IPS DF 6.9 (cell line): ENCODE results near the gene MAP6.
A peak's percentile ranks its signal among the peaks of the same experiment; 100 is the strongest.

Experiments used
- DNase-seq: peaks from one replicate; pipeline ENCODE4 v3.0.0-alpha.2; 2013; ENCODE audit warnings: low read depth, low spot score
- H3K27ac ChIP-seq: one replicate; pipeline ENCODE4 v1.5.1; 2013; ENCODE audit warnings: low read length, control low read depth
- H3K27me3 ChIP-seq: 2 replicates; pipeline ENCODE4 v1.6.1; 2013; ENCODE audit warnings: mild to moderate bottlenecking, low read length; ENCODE audit not compliant: control insufficient read depth, insufficient read depth
- H3K36me3 ChIP-seq: 2 replicates; pipeline ENCODE4 v1.6.1; 2013; ENCODE audit warnings: low read length; ENCODE audit not compliant: control insufficient read depth, insufficient read depth
- H3K4me1 ChIP-seq: 2 replicates; pipeline ENCODE4 v1.6.1; 2013; ENCODE audit warnings: low read length; ENCODE audit not compliant: control insufficient read depth, insufficient read depth
- H3K4me3 ChIP-seq: 2 replicates; pipeline ENCODE4 v1.5.1; 2013; ENCODE audit warnings: mild to moderate bottlenecking, low read length
- H3K9me3 ChIP-seq: 2 replicates; pipeline ENCODE4 v1.6.1; 2013; ENCODE audit warnings: low read length, inconsistent platforms; ENCODE audit not compliant: control insufficient read depth, insufficient read depth
- WGBS: extraction: QIAGEN DNeasy Blood & Tissue Kit; methylation state at CpG from one replicate; pipeline ENCODE4 v1.1.7; 2013; ENCODE audit warnings: mixed read lengths, missing lambda C conversion rate; ENCODE audit not compliant: insufficient read length, insufficient coverage; 5-methylcytosine and 5-hydroxymethylcytosine counted together

MAP6 gene

DNA sequence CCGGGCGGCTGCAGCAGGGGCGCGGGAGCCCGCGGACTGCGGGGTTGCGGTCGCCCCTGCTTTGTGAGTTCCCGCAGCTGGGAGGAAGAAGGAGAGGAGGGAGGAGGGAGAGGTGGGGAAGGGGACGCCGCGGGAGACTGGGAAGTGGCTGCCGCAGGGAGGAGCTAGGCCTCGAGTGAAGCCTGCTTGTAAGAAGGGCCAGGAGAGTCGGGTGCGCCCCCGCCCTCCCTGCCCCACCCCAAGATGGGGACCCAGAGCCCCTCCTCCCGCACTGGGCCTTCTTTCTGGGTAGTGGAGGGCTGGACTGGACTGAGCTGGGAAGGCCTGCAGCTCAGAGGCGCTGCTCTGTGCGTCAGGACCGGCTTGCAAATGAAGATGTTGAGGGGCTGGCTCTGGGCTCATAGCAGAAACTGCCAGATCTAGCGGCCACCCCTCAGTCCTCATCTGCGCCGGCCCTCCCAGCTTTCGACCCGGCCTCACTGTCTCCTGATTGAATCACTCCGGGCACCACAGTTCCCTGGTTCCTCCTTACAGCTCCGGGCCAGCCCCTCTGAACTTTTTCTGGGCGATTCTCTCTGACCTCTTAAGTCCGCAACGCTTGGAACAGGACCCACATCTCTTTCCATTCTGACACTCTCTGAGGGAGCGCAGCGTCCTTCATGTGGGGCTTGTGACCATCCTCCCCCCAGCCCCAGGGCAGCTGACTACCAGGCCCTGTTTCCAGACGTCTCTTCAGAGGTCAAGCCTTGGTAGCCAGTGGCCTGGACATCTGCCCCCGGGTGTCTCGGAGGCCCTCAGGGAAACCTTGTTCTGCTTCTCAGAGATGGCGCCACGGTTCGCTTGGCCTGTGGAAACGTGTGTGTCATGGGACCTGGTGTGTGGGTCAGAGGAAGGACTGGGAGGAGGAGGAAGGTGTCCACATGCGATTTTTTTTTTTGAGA is 84.8 kb downstream of the MAP6 start:
- no peaks in the 10 kb centered on the region for H3K36me3 ChIP-seq
- no peak for DNase-seq
- H3K27ac ChIP-seq = no peak overlapping the region
- no CpG with 5 or more reads among the region's 42 CpGs for WGBS
- H3K9me3 ChIP-seq = no peaks in the 10 kb centered on the region
- no peaks in the 10 kb centered on the region for H3K27me3 ChIP-seq
- H3K4me3 ChIP-seq = peak overlapping the region; percentile 60; the same call in 1 of the 2 replicates
- H3K4me1 ChIP-seq = peaks cover 2% of the 10 kb centered on the region; the same call in 1 of the 2 replicates

- no peak for DNase-seq
- WGBS = no CpG with 5 or more reads among the region's 68 CpGs
- Histone ChIP-seq H3K9me3 (no peaks in the 10 kb centered on the region), H3K36me3 (no peaks in the 10 kb centered on the region), H3K27ac (no peak overlapping the region), H3K4me1 (peaks cover 2% of the 10 kb centered on the region; the same call in 1 of the 2 replicates), H3K27me3 (no peaks in the 10 kb centered on the region), H3K4me3 (peak overlapping the region; percentile 60; the same call in 1 of the 2 replicates)
Observed at GRCh38 chr11:75582895-75583717, 85.7 kb downstream of the MAP6 start.

DNA sequence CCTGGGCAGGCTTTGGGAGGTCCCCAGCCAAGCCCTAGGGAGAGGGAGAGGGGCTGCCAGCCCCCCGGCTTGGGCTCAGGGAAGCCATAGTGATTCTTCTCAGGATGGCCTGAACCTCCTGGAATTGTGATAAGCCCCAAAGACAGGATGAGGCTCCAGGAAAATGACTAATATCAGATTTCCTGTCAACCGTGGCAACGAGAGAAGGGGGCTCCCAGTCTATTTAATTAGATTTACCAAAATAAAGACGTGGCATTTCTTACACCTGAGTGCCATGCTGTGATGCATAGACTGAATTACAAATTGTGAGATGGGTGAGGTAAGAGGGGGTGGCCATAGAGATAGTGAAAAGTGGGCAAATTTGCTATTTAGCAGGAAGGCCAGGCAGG is 86.3 kb downstream of the MAP6 start:
- DNase-seq = no peak
- WGBS = no CpG with 5 or more reads among the region's 4 CpGs
- Histone ChIP-seq H3K4me1 (peaks cover 2% of the 10 kb centered on the region; the same call in 1 of the 2 replicates), H3K27ac (no peak overlapping the region), H3K4me3 (peak overlapping the region; percentile 60; the same call in 1 of the 2 replicates), H3K9me3 (no peaks in the 10 kb centered on the region), H3K36me3 (no peaks in the 10 kb centered on the region), H3K27me3 (no peaks in the 10 kb centered on the region)

DNA sequence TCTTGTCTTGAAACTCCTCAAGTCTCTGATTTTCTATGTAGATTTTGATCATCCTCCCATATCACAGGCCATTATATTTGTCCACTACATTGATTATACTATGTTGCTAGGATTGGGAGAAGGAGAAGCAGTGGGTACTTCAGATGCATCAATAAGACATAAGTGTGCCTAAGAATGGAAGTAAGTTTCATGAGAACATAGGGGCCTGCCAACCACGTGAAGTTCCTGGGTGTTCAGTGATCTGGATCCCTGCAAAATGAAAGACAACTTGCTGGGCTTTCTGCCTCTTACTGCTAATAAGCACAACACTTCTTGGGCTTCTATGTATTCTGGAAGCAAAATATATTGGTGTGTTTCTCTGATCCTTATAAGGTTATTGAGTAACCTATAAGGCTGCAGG is 89.0 kb downstream of the MAP6 start:
- Histone ChIP-seq H3K27ac (no peak overlapping the region), H3K27me3 (no peaks in the 10 kb centered on the region)

DNA sequence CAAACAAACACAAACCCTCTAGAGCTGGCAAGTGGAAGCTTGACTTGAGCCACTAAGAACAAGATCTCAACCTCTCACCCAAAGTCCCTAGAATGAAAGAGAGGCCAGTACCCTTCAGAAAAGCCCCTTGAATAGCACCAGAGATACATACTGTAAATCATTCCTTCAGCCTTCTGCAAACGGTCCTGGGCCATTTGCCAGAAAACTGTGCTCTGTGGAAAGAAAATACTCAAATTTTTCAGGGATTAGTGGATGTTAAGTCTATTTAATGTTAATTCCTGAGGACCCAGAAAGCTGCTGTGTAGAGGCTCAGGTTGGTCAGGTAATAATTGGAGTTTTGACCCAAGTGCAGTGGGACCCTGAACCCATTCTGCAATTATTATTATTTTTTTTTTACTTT is 89.9 kb downstream of the MAP6 start:
- Histone ChIP-seq H3K4me1 (peaks cover 2% of the 10 kb centered on the region), H3K9me3 (no peaks in the 10 kb centered on the region), H3K4me3 (no peak overlapping the region), H3K36me3 (no peaks in the 10 kb centered on the region; the same call in 1 of the 2 replicates), H3K27ac (no peak overlapping the region), H3K27me3 (no peaks in the 10 kb centered on the region)
- DNase-seq = no peak
- no CpG with 5 or more reads among the region's 1 CpG for WGBS

More for the DNA sequence above, 89.0 kb downstream of the MAP6 start:
- Histone ChIP-seq H3K4me1 (peaks cover 3% of the 10 kb centered on the region), H3K36me3 (no peaks in the 10 kb centered on the region), H3K9me3 (no peaks in the 10 kb centered on the region), H3K4me3 (no peak overlapping the region)
- WGBS = no CpG with 5 or more reads among the region's 1 CpG
- no peak for DNase-seq

GRCh38 chr11:75577207-75577606 is 91.6 kb downstream of the MAP6 start:
- Histone ChIP-seq H3K27ac (no peak overlapping the region), H3K9me3 (no peaks in the 10 kb centered on the region), H3K27me3 (no peaks in the 10 kb centered on the region), H3K4me1 (peaks cover 2% of the 10 kb centered on the region), H3K4me3 (no peak overlapping the region), H3K36me3 (peaks cover 14% of the 10 kb centered on the region)
- no peak for DNase-seq
- no CpG with 5 or more reads among the region's 10 CpGs for WGBS

- Histone ChIP-seq H3K36me3 (peaks cover 21% of the 10 kb centered on the region), H3K4me1 (peaks cover 2% of the 10 kb centered on the region), H3K27me3 (no peaks in the 10 kb centered on the region), H3K4me3 (no peak overlapping the region), H3K9me3 (no peaks in the 10 kb centered on the region), H3K27ac (no peak overlapping the region)
- no CpG with 5 or more reads among the region's 8 CpGs for WGBS
- DNase-seq = no peak
Observed at GRCh38 chr11:75576499-75576918, 92.3 kb downstream of the MAP6 start.

DNA sequence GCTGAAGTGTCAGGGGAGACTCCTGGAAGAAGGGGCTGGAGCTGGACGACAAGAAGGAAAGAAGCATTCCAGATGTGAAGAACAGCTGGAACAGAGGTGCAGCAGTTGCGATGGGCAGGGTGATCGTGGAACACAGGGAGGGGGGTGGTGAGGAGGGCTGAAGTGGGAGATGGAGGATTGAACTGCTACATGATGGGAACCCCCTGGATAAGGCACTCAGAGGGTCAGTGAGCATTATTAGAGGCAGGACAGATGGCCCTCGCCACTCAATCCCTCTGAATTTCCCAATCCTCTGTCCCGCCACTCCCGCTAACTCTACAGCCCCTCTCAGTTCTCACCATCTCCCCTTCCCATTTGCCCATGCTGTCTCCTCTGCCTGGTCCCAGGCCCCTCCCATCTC is 92.8 kb downstream of the MAP6 start:
- no CpG with 5 or more reads among the region's 6 CpGs for WGBS
- H3K4me3 ChIP-seq = no peak overlapping the region
- peaks cover 2% of the 10 kb centered on the region for H3K4me1 ChIP-seq
- no peaks in the 10 kb centered on the region for H3K9me3 ChIP-seq
- H3K27ac ChIP-seq = no peak overlapping the region
- no peak for DNase-seq
- H3K27me3 ChIP-seq = no peaks in the 10 kb centered on the region
- peaks cover 26% of the 10 kb centered on the region for H3K36me3 ChIP-seq

- no peak overlapping the region for H3K27ac ChIP-seq
- no CpG with 5 or more reads among the region's 12 CpGs for WGBS
- no peaks in the 10 kb centered on the region for H3K27me3 ChIP-seq
- no peak overlapping the region for H3K4me3 ChIP-seq
- peaks cover 36% of the 10 kb centered on the region for H3K36me3 ChIP-seq
- no peak for DNase-seq
- peaks cover 2% of the 10 kb centered on the region for H3K4me1 ChIP-seq
- H3K9me3 ChIP-seq = no peaks in the 10 kb centered on the region
Observed at GRCh38 chr11:75574698-75575602, 93.9 kb downstream of the MAP6 start.
